GM21723 (cell line): ENCODE results near the gene ARL14EP.

Source experiments
- ATAC-seq: cut with Tn5 transposase; IDR thresholded peaks from one replicate; pipeline ENCODE4 v1.9.1; 2021; ENCODE audit warnings: mild to moderate bottlenecking, moderate library complexity; ENCODE audit not compliant: unreplicated experiment

ARL14EP gene

DNA sequence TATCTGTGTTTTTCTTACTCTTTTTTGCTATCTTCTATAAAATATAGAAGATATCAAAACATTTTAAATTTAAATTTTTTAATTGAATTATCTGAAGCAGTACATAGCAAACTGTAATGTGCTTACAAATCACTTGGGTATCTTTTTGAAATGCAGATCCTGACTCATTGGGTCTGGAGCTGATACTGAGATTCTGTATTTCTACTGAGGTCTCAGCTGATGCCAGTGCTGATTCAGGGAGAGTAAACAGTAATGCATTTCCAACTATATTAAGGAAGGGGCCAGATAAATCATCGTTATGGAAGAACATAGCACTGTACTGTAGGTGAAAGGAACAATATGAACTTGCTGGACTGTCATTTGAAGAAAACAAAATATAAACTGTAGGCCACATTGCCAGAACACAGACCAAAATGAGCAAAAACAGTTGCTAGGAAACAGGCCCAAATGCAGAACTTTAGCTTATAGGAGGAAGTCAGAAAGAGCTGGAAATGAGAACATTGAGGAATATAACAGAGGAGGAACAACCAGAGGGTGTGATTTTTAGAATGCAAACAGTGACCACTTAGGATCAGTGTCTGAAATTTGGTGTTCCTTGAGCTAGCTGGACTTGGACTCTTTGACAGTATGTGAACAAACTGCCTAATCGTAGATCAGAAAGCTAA, 3.3 kb downstream of the ARL14EP start:
- ATAC-seq, result no peak

GRCh38 chr11:30326906-30327305, 4.0 kb downstream of the ARL14EP start:
- ATAC-seq, result no peak

- ATAC-seq, result no peak
Observed at GRCh38 chr11:30328681-30329080, 5.8 kb downstream of the ARL14EP start.

GRCh38 chr11:30329150-30329940, 6.4 kb downstream of the ARL14EP start:
- no peak for ATAC-seq

- ATAC-seq, result peak; percentile 67
Observed at GRCh38 chr11:30333405-30333804, 10.5 kb downstream of the ARL14EP start.

DNA sequence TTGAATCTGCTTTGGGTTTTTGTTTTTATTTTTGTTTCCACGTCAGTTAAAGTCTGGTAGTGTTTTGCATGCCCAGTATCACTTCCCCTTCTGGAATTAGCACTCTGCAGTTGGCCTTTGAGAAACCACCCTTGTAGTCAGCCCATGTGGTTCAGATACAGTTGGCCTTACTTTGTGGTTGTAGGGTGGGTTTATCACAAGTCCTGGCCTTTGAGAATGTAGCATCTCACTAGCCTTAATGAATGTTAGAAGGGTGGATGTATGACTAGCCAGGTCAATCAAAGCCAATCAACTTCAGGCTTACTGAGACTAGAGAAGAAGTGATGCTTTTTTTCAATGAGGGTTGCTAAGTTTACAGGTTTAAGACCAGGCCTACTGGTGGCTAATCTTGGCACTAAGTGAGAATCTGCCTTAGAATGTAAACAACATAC, 19.8 kb downstream of the ARL14EP start:
- peak; percentile 97 for ATAC-seq

GRCh38 chr11:30344085-30344484, 21.2 kb downstream of the ARL14EP start:
- ATAC-seq, result no peak

DNA sequence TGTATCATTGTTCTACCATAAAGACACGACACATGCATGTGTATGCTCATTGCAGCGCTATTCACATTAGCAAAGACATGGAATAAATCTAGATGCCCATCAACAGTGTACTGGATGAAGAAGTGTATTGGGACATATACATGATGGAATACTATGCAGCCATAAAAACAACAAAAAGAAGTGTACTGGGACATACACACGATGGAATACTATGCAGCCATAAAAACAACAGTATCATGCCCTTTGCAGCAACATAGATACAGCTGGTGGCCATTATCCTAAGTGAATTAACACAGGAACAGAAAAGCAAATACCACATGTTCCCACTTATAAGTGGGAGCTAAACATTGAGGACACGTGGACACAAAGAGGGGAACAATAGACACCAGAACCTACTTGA, 22.7 kb downstream of the ARL14EP start:
- no peak for ATAC-seq

GRCh38 chr11:30346068-30346688, 23.3 kb downstream of the ARL14EP start:
- no peak for ATAC-seq

DNA sequence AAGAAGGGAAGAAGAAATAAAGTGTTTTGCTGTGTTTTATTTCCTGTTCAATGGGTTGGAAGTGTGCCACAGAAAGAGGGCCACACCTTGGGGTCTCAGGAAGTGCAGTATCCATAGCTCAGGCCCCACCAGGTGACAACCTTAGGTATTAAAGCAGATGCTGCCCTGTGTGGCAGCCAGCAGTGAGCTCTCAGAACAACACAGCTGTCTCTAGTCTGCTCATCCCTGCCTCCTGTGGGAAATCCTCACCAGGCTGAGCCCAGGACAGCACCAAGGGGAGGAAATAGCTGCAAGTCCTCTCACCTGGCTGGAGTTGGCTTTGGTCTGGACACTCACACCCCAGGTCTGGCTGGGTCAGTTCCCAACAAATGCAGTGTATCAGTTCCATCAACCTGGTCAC, 25.1 kb downstream of the ARL14EP start:
- ATAC-seq, result no peak

DNA sequence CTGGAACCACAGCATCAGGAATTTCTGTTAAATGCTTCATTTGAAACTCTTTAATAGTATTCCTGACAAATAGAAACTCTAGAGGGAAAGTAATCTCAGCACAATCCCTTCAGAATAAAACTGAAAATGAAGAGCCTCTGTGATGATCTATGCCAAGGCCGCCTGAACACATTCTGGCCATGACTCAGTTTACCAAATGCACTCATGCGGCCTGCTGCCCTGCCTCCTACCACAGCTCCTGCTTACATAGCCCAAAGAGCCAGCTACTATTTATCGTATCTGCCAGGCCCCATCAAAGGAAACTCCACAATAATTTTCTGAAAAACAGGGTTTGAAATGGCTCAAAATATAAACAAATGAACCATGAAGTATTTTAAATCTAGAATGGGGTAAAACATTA, 27.0 kb downstream of the ARL14EP start:
- ATAC-seq, result no peak

- ATAC-seq, result no peak
Observed at GRCh38 chr11:30350384-30350783, 27.5 kb downstream of the ARL14EP start.

DNA sequence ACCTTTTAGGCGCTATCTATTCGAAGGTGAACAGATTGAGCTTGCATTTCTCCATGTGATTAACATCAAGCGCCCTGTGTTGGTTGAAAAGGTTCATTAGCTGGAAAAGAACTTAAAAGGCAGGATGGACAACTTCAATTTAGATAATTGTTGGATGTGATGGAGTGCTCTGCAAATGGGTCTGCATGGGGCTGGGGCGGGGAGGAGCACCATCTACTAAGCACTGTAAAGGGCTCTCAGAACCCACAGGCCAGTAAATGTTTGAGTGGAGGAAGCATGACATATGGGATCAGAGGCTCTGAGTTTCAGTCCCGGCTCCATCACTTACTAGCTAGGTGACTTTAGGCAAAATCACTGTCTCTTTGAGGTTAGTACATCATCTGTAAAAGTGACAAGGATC, 28.2 kb downstream of the ARL14EP start:
- ATAC-seq, result no peak

DNA sequence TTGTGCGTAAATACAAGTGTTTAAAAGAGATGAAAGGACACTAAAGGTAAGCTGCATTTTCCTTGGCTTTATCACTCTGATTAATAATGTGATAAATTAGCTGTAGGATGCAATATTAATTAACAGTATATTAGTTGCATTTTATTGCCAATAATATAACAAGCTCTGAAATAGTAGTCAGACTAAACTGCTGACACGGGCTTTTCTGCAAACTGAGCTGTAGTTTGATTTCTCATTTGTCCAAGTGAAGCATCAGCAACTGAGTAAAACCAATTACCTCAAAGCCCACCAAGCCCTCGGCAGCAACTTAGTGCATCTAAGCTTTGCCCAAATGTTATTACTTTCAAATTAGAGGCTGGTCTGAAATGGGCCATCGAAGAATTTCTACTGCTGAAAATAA, 33.5 kb downstream of the ARL14EP start:
- no peak for ATAC-seq

DNA sequence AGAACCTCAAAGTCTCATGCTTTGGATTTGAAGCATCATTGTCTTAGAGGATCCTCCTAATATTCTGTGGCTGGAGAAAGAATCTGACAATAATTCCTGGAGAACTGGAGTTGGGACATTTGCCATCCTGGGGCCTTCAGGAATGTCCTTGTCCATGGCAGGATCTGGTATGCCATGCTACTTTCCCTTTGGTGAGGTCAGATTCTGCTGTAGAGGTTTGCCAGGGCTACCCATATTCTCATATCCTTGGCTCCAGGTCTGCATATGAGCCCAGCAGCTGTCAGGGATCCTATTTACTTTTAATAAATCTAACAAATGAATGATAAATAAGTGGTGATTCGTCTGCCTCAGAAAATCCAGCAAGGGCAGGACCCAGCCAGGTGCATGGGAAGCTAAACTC, 35.0 kb downstream of the ARL14EP start:
- ATAC-seq, result no peak

GRCh38 chr11:30358536-30358935, 35.6 kb downstream of the ARL14EP start:
- no peak for ATAC-seq

GRCh38 chr11:30360741-30361140, 37.8 kb downstream of the ARL14EP start:
- no peak for ATAC-seq

- no peak for ATAC-seq
Observed at GRCh38 chr11:30364139-30364836, 41.4 kb downstream of the ARL14EP start.

GRCh38 chr11:30364837-30365482, 42.1 kb downstream of the ARL14EP start:
- no peak for ATAC-seq

DNA sequence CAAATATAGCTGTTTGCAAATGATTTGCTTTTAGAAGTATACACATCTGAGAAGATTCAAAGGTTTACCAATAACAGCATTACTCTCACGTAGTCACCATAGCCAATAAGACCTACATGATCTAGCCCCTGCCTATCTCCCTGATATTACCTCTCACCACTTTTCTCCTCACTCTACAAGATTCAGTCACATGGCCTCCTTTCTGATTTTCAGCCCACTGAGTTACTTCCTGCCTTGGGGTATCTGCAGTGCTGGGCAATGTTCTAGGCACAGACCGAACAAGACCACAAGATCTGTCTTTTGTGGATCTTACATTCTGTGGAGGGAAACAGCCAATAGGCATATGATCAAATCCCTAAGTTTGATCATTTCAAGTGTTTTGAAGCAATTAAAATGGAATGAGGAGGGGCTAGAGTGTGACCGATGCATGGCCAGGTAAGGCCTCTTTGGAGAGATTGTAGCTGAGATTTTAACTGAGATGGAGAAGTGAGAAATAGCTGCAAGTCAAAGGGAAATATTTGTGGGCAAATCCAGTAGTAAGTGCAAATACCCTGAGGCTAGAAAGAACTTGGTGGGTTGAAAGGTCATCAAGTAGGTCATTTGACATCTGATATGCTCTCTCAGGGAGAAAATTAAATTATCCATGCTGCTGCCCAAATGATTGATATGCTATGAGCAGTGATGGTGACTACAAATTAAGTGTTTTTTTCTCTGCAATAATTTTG, 43.1 kb downstream of the ARL14EP start:
- no peak for ATAC-seq
